Measurements from ENCODE around the gene RABGAP1L.

DNA sequence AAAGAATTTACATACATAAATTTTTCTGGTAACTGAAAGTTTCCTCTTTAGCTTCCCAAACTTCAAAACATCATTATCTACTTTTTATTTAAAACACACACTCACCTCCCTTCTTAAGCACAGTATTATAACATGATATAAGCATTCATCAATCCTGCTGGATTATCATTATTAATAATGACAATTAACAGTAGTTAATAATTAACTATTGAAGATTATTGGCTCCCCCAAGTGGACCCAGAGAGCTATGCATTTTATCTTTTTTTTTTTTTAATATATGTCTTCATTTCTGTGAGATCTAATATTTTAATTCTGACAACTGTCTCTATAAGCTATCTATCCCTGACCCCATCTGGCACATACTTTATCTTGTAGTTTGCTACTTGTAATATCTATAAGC is 588.3 kb downstream of the RABGAP1L start:
- TF ChIP-seq, protein P1, sequence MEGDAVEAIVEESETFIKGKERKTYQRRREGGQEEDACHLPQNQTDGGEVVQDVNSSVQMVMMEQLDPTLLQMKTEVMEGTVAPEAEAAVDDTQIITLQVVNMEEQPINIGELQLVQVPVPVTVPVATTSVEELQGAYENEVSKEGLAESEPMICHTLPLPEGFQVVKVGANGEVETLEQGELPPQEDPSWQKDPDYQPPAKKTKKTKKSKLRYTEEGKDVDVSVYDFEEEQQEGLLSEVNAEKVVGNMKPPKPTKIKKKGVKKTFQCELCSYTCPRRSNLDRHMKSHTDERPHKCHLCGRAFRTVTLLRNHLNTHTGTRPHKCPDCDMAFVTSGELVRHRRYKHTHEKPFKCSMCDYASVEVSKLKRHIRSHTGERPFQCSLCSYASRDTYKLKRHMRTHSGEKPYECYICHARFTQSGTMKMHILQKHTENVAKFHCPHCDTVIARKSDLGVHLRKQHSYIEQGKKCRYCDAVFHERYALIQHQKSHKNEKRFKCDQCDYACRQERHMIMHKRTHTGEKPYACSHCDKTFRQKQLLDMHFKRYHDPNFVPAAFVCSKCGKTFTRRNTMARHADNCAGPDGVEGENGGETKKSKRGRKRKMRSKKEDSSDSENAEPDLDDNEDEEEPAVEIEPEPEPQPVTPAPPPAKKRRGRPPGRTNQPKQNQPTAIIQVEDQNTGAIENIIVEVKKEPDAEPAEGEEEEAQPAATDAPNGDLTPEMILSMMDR (IDR thresholded peaks at IDR 0.05) = no peak
- TF ChIP-seq EP300 (IDR thresholded peaks at IDR 0.05) (no peak), POLR2A (IDR thresholded peaks at IDR 0.05) (no peak)
